Measurements from ENCODE around the gene B4GALT6. TPM values are rescaled to one million over a fixed set of nuclear protein-coding genes. Genes with fewer than 3 reads are reported as not detected.

Gene B4GALT6
- total RNA-seq, 1 experiment from 2014 or later, result 22.4 TPM

- H3K36me3 Mint-ChIP-seq (ENCODE audit: insufficient read depth, unreplicated experiment), result no peaks in the 10 kb centered on the region
Measured at GRCh38 chr18:31667185-31667584, 17.2 kb downstream of the B4GALT6 start.

DNA sequence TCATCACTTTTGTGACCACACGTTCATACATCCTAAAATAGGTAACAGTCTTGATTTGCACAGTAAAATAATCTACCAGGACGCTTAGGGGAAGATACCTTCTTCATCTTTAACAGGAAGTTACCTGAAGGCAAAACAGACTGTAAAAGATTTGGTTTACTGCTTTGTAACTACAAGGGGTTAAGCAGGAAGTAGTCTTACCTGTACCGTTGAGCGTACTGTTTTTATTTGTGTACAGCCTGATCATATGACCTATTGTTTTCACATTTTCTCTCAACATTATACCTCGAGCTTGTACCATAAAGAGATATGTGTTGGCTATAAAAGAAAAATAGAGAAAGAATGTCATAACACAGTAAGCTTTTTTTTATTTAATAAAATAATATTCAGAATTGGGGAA lies 18.3 kb downstream of the B4GALT6 start:
- peaks cover 1% of the 10 kb centered on the region for H3K36me3 Mint-ChIP-seq (ENCODE audit: insufficient read depth, unreplicated experiment)
- H3K27me3 Mint-ChIP-seq (ENCODE audit: insufficient read depth, unreplicated experiment), result no peaks in the 10 kb centered on the region
- H3K9me3 Mint-ChIP-seq (ENCODE audit: unreplicated experiment), result no peaks in the 10 kb centered on the region
- no TSS peak for BruUV-seq (replicated peaks)
- no peak overlapping the region for H3K4me3 Mint-ChIP-seq (ENCODE audit: unreplicated experiment)
- no peak overlapping the region for H3K4me3 ChIP-seq (ENCODE audit: low read depth, low read length)
- no peaks in the 10 kb centered on the region for H3K36me3 ChIP-seq (ENCODE audit: control insufficient read depth, insufficient read depth, low read length)
- H3K27me3 ChIP-seq (replicated peaks; ENCODE audit: control insufficient read depth, insufficient read depth, low read length), result no peaks in the 10 kb centered on the region
- no peak overlapping the region for H3K27ac Mint-ChIP-seq (ENCODE audit: unreplicated experiment)
- CTCF ChIA-PET, result no interaction called here
- intact Hi-C loops (cut with micrococcal nuclease; ENCODE audit: unreplicated experiment), result no loop called here
- H3K4me1 Mint-ChIP-seq (ENCODE audit: low read depth, unreplicated experiment), result no peaks in the 10 kb centered on the region
- POLR2A ChIA-PET, result no interaction called here
- TF ChIP-seq, protein P1, sequence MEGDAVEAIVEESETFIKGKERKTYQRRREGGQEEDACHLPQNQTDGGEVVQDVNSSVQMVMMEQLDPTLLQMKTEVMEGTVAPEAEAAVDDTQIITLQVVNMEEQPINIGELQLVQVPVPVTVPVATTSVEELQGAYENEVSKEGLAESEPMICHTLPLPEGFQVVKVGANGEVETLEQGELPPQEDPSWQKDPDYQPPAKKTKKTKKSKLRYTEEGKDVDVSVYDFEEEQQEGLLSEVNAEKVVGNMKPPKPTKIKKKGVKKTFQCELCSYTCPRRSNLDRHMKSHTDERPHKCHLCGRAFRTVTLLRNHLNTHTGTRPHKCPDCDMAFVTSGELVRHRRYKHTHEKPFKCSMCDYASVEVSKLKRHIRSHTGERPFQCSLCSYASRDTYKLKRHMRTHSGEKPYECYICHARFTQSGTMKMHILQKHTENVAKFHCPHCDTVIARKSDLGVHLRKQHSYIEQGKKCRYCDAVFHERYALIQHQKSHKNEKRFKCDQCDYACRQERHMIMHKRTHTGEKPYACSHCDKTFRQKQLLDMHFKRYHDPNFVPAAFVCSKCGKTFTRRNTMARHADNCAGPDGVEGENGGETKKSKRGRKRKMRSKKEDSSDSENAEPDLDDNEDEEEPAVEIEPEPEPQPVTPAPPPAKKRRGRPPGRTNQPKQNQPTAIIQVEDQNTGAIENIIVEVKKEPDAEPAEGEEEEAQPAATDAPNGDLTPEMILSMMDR (IDR thresholded peaks at IDR 0.05; ENCODE audit: insufficient read depth in 1 of 2, low read depth in 1 of 2, low read length in 1 of 2, severe bottlenecking in 1 of 2, unreplicated experiment in 1 of 2), result no peak
- H3K4me1 ChIP-seq, result 0 out of 2 replicates have a peak, but pooled peaks cover 6% of the 10 kb centered on the region
- H3K9me3 ChIP-seq, result no peaks in the 10 kb centered on the region
- DNase-seq, result no peak

More at GRCh38 chr18:31667185-31667584, 17.2 kb downstream of the B4GALT6 start:
- no peaks in the 10 kb centered on the region for H3K36me3 ChIP-seq (ENCODE audit: control insufficient read depth, insufficient read depth, low read length)
- intact Hi-C loops (cut with micrococcal nuclease; ENCODE audit: unreplicated experiment), result no loop called here
- DNase-seq, result no peak
- H3K4me1 Mint-ChIP-seq (ENCODE audit: low read depth, unreplicated experiment), result no peaks in the 10 kb centered on the region
- H3K4me1 ChIP-seq, result 0 out of 2 replicates have a peak, but pooled peaks cover 6% of the 10 kb centered on the region
- no peaks in the 10 kb centered on the region for H3K9me3 ChIP-seq
- no peaks in the 10 kb centered on the region for H3K27me3 Mint-ChIP-seq (ENCODE audit: insufficient read depth, unreplicated experiment)
- H3K4me3 ChIP-seq (ENCODE audit: low read depth, low read length), result no peak overlapping the region
- H3K27me3 ChIP-seq (replicated peaks; ENCODE audit: control insufficient read depth, insufficient read depth, low read length), result no peaks in the 10 kb centered on the region
- no TSS peak for BruUV-seq (replicated peaks)
- TF ChIP-seq, protein P1 (IDR thresholded peaks at IDR 0.05; ENCODE audit: insufficient read depth in 1 of 2, low read depth in 1 of 2, low read length in 1 of 2, severe bottlenecking in 1 of 2, unreplicated experiment in 1 of 2), result no peak
- POLR2A ChIA-PET, result no interaction called here
- CTCF ChIA-PET, result interaction anchor here (0.6 kb wide), 1 partner anchor 115 kb away, joined by 3 read pairs; no protein-coding TSS in a partner anchor
- no peak overlapping the region for H3K4me3 Mint-ChIP-seq (ENCODE audit: unreplicated experiment)
- no peak overlapping the region for H3K27ac Mint-ChIP-seq (ENCODE audit: unreplicated experiment)
- H3K9me3 Mint-ChIP-seq (ENCODE audit: unreplicated experiment), result no peaks in the 10 kb centered on the region

DNA sequence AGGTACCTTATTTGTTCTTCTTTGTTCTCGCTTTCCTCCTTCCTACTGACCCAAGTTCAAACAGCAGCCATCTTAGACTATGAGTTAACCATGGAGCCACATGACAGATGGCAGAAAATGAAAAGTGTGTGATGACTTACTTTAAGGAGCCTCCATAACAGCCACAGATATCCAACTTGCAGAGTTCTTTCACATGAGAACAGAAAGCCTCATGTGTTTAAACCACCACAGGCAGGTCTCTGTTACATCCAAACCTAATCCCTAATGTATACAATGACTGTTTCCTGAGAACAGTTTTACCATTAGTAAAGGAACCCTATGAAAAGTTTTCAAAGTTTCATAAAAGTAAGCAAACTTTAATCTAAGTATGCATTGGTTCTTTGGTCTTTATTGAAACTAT lies 20.3 kb downstream of the B4GALT6 start:
- Mint-ChIP-seq H3K36me3 (ENCODE audit: insufficient read depth, unreplicated experiment) (peaks cover 6% of the 10 kb centered on the region), H3K4me3 (ENCODE audit: unreplicated experiment) (no peak overlapping the region), H3K9me3 (ENCODE audit: unreplicated experiment) (no peaks in the 10 kb centered on the region), H3K4me1 (ENCODE audit: low read depth, unreplicated experiment) (no peaks in the 10 kb centered on the region), H3K27ac (ENCODE audit: unreplicated experiment) (no peak overlapping the region), H3K27me3 (ENCODE audit: insufficient read depth, unreplicated experiment) (no peaks in the 10 kb centered on the region)
- no peaks in the 10 kb centered on the region for H3K9me3 ChIP-seq
- POLR2A ChIA-PET, result no interaction called here
- CTCF ChIA-PET, result no interaction called here
- no peak overlapping the region for H3K4me3 ChIP-seq (ENCODE audit: low read depth, low read length)
- BruUV-seq (replicated peaks), result no TSS peak
- H3K27me3 ChIP-seq (replicated peaks; ENCODE audit: control insufficient read depth, insufficient read depth, low read length), result no peaks in the 10 kb centered on the region
- peaks cover 10% of the 10 kb centered on the region; the same call in 1 of the 2 replicates for H3K4me1 ChIP-seq
- no peak for DNase-seq
- intact Hi-C loops (cut with micrococcal nuclease; ENCODE audit: unreplicated experiment), result no loop called here
- H3K36me3 ChIP-seq (ENCODE audit: control insufficient read depth, insufficient read depth, low read length), result no peaks in the 10 kb centered on the region
- TF ChIP-seq, protein P1 (IDR thresholded peaks at IDR 0.05; ENCODE audit: insufficient read depth in 1 of 2, low read depth in 1 of 2, low read length in 1 of 2, severe bottlenecking in 1 of 2, unreplicated experiment in 1 of 2), result no peak

Data from Caco-2 (cell line).